Measurements from ENCODE around the gene CAMK2B. TPM values are rescaled to one million over a fixed set of nuclear protein-coding genes. Genes with fewer than 3 reads are reported as not detected.

Gene CAMK2B
- total and polyA plus RNA-seq, 2 experiments from 2014 or later, result not detected

- TF ChIP-seq, protein P1, sequence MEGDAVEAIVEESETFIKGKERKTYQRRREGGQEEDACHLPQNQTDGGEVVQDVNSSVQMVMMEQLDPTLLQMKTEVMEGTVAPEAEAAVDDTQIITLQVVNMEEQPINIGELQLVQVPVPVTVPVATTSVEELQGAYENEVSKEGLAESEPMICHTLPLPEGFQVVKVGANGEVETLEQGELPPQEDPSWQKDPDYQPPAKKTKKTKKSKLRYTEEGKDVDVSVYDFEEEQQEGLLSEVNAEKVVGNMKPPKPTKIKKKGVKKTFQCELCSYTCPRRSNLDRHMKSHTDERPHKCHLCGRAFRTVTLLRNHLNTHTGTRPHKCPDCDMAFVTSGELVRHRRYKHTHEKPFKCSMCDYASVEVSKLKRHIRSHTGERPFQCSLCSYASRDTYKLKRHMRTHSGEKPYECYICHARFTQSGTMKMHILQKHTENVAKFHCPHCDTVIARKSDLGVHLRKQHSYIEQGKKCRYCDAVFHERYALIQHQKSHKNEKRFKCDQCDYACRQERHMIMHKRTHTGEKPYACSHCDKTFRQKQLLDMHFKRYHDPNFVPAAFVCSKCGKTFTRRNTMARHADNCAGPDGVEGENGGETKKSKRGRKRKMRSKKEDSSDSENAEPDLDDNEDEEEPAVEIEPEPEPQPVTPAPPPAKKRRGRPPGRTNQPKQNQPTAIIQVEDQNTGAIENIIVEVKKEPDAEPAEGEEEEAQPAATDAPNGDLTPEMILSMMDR (conservative IDR thresholded peaks at IDR 0.05; ENCODE audit: low read depth in 2 of 2), result no peak
- TF ChIP-seq ZNF331 (CRISPR knock-in tag; IDR thresholded peaks at IDR 0.05; ENCODE audit: low read depth), result no peak
- TF ChIP-seq JUNB (IDR thresholded peaks at IDR 0.05; ENCODE audit: unreplicated experiment), result no peak
These were observed 65.6 kb downstream of the CAMK2B start (continued) for GRCh38 chr7:44259547-44260457.

DNA sequence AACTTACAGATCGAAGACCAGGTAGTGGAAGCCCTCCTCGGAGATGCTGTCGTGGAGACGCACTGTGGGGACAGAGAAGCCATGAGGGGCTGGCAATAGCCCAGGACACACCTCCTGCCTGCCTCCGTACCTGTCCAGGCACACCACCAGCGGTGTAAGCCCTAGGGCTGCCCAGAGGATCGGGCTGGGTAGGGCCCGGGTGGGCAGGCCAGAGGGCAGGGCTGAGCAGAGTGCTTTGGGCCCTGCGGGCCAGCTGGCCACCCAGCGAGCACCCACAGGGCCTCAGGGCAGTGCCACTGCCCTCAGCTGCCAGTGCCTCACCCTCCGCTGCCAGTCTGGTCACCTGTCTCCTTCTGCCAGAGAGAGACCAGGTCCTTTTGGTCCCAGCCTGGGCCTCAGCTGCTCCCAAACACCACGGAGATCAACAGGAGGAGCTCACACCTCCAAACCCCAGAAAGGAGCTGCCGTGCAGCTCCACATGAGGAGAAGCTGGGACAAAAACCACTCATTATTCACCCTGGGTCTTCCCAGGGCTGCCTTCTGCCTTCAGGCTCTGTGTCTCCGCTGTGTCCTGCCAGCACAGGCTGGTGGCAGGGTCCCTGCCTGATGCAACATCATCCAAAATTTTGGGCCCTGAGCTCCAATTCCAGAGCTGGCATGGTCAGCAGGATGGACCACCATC, 66.4 kb downstream of the CAMK2B start:
- no peaks in the 10 kb centered on the region for H3K79me2 ChIP-seq (replicated peaks; ENCODE audit: insufficient read depth)
- TF ChIP-seq REST (IDR thresholded peaks at IDR 0.05; ENCODE audit: unreplicated experiment) (no peak), STAT1 (IDR thresholded peaks at IDR 0.05; ENCODE audit: unreplicated experiment) (no peak), JUNB (IDR thresholded peaks at IDR 0.05; ENCODE audit: unreplicated experiment) (no peak), ZNF331 (CRISPR knock-in tag; IDR thresholded peaks at IDR 0.05; ENCODE audit: low read depth) (no peak), POLR2AphosphoS5 (IDR thresholded peaks at IDR 0.05; ENCODE audit: low read depth) (no peak)
- H3K27me3 ChIP-seq (ENCODE audit: insufficient read depth), result no peaks in the 10 kb centered on the region
- H3K4me1 ChIP-seq (ENCODE audit: insufficient read depth), result no peaks in the 10 kb centered on the region
- Mint-ChIP-seq H3K36me3 (ENCODE audit: low read depth) (no peaks in the 10 kb centered on the region; the same call in 2 of the 3 replicates), H3K4me3 (no peak overlapping the region), H3K4me1 (peaks cover 12% of the 10 kb centered on the region), H3K27me3 (ENCODE audit: insufficient read depth, low read depth, poor library complexity) (peaks cover 22% of the 10 kb centered on the region), H3K9me3 (peaks cover 8% of the 10 kb centered on the region), H3K27ac (no peak overlapping the region)
- DNase-seq (ENCODE audit: low spot score) (no peak), ATAC-seq (no peak)
- no peak overlapping the region for H2AFZ ChIP-seq
- H3K4me2 ChIP-seq, result no peak overlapping the region
- H3K9me2 ChIP-seq (ENCODE audit: insufficient read depth), result no peaks in the 10 kb centered on the region
- H3K27ac ChIP-seq (ENCODE audit: low read depth), result no peak overlapping the region
- H3F3A ChIP-seq (replicated peaks; ENCODE audit: low read depth), result no peaks in the 10 kb centered on the region
- no peaks in the 10 kb centered on the region; the same call in 1 of the 2 replicates for H4K20me1 ChIP-seq (replicated peaks; ENCODE audit: insufficient read depth)
- H3K4me3 ChIP-seq, result no peak overlapping the region
- no peaks in the 10 kb centered on the region for H3K36me3 ChIP-seq (ENCODE audit: insufficient read depth)

Measured in GM23338 (cell line).